ENCODE results near the gene CERS6.

CERS6 gene

DNA sequence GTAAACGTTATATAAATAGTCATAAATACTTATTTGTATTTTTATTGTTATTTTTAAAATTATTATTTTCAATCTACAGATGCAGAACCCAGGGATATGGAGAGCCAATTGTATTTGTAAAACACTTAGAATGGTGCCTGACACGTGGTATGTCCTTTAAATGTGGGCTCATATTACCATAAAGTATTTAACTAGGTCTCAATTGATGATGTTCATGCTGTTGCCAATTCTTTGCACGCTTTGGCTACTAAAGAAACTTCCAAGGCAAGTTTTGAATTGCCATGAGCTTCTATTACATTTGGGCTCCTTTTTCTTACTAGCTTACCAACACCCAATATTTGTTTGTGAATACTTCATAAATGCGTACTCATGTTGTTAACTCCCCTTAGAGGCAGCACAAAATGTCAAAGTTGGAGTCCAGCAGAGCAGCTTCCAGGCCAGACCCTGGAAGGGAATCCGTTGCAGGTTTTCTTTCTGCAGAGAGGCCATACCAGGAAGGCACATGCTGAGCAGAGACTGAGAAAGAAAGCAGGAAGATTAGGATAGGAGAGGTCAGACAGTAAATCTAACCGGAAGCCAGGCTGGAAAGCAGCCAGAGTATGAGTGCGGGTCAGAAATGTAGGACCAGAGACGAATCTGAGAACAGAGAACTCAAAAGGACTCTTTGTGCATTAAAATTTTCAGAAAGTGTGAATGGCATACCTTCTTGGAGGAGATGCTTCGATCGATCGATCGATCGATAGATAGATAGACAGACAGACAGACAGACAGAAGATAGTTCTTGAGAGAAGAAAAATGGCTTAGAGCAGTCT is 342.2 kb downstream of the CERS6 start:
- no peak overlapping the region for H2BK5ac ChIP-seq (ENCODE audit: low read length)
- peak overlapping the region; percentile 70 for H2AFZ ChIP-seq (ENCODE audit: low read length)
- no peaks in the 10 kb centered on the region for H3K27me3 ChIP-seq (ENCODE audit: control insufficient read depth in 3 of 3, insufficient read depth in 3 of 3, low read depth in 1 of 3, low read length in 3 of 3)
- H3K9me3 ChIP-seq (replicated peaks in 1 of 2; ENCODE audit: control insufficient read depth in 2 of 2, insufficient read depth in 1 of 2, low read depth in 1 of 2, low read length in 2 of 2), result no peaks in the 10 kb centered on the region
- no peak overlapping the region for H2AK5ac ChIP-seq (ENCODE audit: low read depth, low read length)
- no peak overlapping the region for H2BK12ac ChIP-seq (ENCODE audit: low read length)
- H4K91ac ChIP-seq (ENCODE audit: low read depth, low read length, poor library complexity), result no peak overlapping the region
- H3K4me1 ChIP-seq (ENCODE audit: control insufficient read depth in 2 of 2, insufficient read depth in 1 of 2, low read depth in 1 of 2, low read length in 2 of 2), result peaks cover 6 to 8% of the 10 kb centered on the region in 2 donors
- H3K9ac ChIP-seq (ENCODE audit: low read depth, low read length, poor library complexity), result no peak overlapping the region
- H2BK120ac ChIP-seq (ENCODE audit: low read depth, low read length), result no peak overlapping the region
- no peaks in the 10 kb centered on the region for H3K36me3 ChIP-seq (replicated peaks in 1 of 2; ENCODE audit: control insufficient read depth in 2 of 2, insufficient read depth in 2 of 2, low read length in 2 of 2)
- H2BK15ac ChIP-seq (ENCODE audit: low read length), result no peak overlapping the region
- H3K27ac ChIP-seq (replicated peaks; ENCODE audit: low read length), result no peak overlapping the region
- H3K18ac ChIP-seq (ENCODE audit: low read length), result no peak overlapping the region
- H3K14ac ChIP-seq (ENCODE audit: low read length), result no peak overlapping the region
- no CpG with 5 or more reads among the region's 13 CpGs for WGBS, 2 donors (ENCODE audit: extremely low coverage in 2 of 2, insufficient read length in 2 of 2, insufficient replicate concordance in 1 of 2)
- H3K4me3 ChIP-seq (ENCODE audit: low read length in 2 of 2), result no peak overlapping the region
- no peak overlapping the region for H3K4ac ChIP-seq (ENCODE audit: low read length)
- H4K8ac ChIP-seq (ENCODE audit: low read depth, low read length), result no peak overlapping the region
- no peak overlapping the region for H3K4me2 ChIP-seq (ENCODE audit: insufficient read depth, low read length, poor library complexity, severe bottlenecking)
- no peak for DNase-seq (ENCODE audit: low spot score)
- no peak overlapping the region for H3K23ac ChIP-seq (ENCODE audit: low read depth, low read length, poor library complexity)
- no peaks in the 10 kb centered on the region for H3K79me1 ChIP-seq (ENCODE audit: low read depth, low read length)

DNA sequence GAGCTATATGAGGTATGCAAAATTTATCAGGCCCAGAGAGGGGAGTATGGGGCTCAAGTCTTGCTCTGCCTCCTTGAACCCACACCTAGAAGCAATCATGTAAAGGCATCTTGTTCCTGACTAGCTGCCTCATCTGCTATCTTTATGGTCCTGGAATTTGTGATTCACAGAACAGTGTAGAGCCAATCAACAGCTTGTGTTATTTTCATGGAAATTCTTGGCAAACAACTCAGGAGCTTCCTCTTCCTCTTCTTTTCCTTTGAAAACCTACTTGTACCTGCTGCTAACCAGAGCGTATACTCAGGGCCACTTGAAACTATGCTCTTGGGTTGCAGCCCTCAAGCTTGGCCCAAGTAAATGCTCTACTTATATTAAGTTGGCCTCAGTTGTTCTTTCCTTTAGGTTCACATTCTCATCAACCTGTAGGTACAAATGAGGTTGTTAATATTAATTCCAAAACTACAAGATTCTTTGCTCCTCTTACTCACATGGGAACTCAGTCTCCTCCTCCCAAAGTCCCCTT is 342.9 kb downstream of the CERS6 start:
- Histone ChIP-seq H2BK5ac (ENCODE audit: low read length) (no peak overlapping the region), H3K27ac (replicated peaks; ENCODE audit: low read length) (no peak overlapping the region)
- DNase-seq (ENCODE audit: low spot score), result no peak

DNA sequence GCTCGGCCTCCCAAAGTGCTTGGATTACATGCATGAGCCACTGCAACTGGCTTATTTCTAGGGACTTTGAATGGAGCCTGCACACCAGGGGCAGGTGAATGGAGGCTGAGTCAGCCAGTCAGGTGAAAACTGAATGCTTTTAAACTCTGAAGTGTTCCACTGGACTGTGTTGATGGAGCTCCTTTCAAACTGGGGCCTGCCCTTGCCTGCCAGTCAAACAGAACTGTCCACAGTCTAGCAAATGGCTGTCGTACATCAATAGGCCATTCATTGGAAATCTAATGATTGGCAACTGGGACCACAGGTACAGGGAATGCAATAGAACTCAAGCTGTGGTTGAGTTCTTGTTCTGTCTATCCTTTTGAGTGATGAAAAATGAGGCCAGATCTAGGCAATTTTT is 345.4 kb downstream of the CERS6 start:
- no peak for DNase-seq (ENCODE audit: low spot score)
- H3K36me3 ChIP-seq (replicated peaks in 1 of 2; ENCODE audit: control insufficient read depth in 2 of 2, insufficient read depth in 2 of 2, low read length in 2 of 2), result no peaks in the 10 kb centered on the region
- H3K4me3 ChIP-seq (ENCODE audit: low read length in 2 of 2), result no peak overlapping the region
- H3K9me3 ChIP-seq (replicated peaks in 1 of 2; ENCODE audit: control insufficient read depth in 2 of 2, insufficient read depth in 1 of 2, low read depth in 1 of 2, low read length in 2 of 2), result no peaks in the 10 kb centered on the region
- H3K14ac ChIP-seq (ENCODE audit: low read length), result no peak overlapping the region
- no peak overlapping the region for H3K18ac ChIP-seq (ENCODE audit: low read length)
- H2BK15ac ChIP-seq (ENCODE audit: low read length), result no peak overlapping the region
- no peak overlapping the region for H2BK120ac ChIP-seq (ENCODE audit: low read depth, low read length)
- no peak overlapping the region for H3K4ac ChIP-seq (ENCODE audit: low read length)
- H3K79me1 ChIP-seq (ENCODE audit: low read depth, low read length), result no peaks in the 10 kb centered on the region
- H3K27ac ChIP-seq (replicated peaks; ENCODE audit: low read length), result no peak overlapping the region
- H2AFZ ChIP-seq (ENCODE audit: low read length), result peak overlapping the region; percentile 6
- WGBS, 2 donors (ENCODE audit: extremely low coverage in 2 of 2, insufficient read length in 2 of 2, insufficient replicate concordance in 1 of 2), result no CpG with 5 or more reads among the region's 2 CpGs
- H3K23ac ChIP-seq (ENCODE audit: low read depth, low read length, poor library complexity), result no peak overlapping the region
- H3K9ac ChIP-seq (ENCODE audit: low read depth, low read length, poor library complexity), result no peak overlapping the region
- no peak overlapping the region for H2AK5ac ChIP-seq (ENCODE audit: low read depth, low read length)
- no peak overlapping the region for H2BK12ac ChIP-seq (ENCODE audit: low read length)
- H3K4me2 ChIP-seq (ENCODE audit: insufficient read depth, low read length, poor library complexity, severe bottlenecking), result no peak overlapping the region
- H3K4me1 ChIP-seq (ENCODE audit: control insufficient read depth in 2 of 2, insufficient read depth in 1 of 2, low read depth in 1 of 2, low read length in 2 of 2), result peaks cover 6 to 8% of the 10 kb centered on the region in 2 donors
- H2BK5ac ChIP-seq (ENCODE audit: low read length), result no peak overlapping the region
- no peaks in the 10 kb centered on the region for H3K27me3 ChIP-seq (ENCODE audit: control insufficient read depth in 3 of 3, insufficient read depth in 3 of 3, low read depth in 1 of 3, low read length in 3 of 3)
- no peak overlapping the region for H4K8ac ChIP-seq (ENCODE audit: low read depth, low read length)
- H4K91ac ChIP-seq (ENCODE audit: low read depth, low read length, poor library complexity), result no peak overlapping the region

More for the DNA sequence above, 342.9 kb downstream of the CERS6 start:
- H3K4me3 ChIP-seq (ENCODE audit: low read length in 2 of 2), result no peak overlapping the region
- no CpG with 5 or more reads among the region's 1 CpG for WGBS, 2 donors (ENCODE audit: extremely low coverage in 2 of 2, insufficient read length in 2 of 2, insufficient replicate concordance in 1 of 2)
- no peak overlapping the region for H4K91ac ChIP-seq (ENCODE audit: low read depth, low read length, poor library complexity)
- no peak overlapping the region for H2AK5ac ChIP-seq (ENCODE audit: low read depth, low read length)
- H3K79me1 ChIP-seq (ENCODE audit: low read depth, low read length), result no peaks in the 10 kb centered on the region
- no peak overlapping the region for H3K14ac ChIP-seq (ENCODE audit: low read length)
- no peak overlapping the region for H3K18ac ChIP-seq (ENCODE audit: low read length)
- H2BK15ac ChIP-seq (ENCODE audit: low read length), result no peak overlapping the region
- H3K9me3 ChIP-seq (replicated peaks in 1 of 2; ENCODE audit: control insufficient read depth in 2 of 2, insufficient read depth in 1 of 2, low read depth in 1 of 2, low read length in 2 of 2), result no peaks in the 10 kb centered on the region
- peaks cover 6 to 8% of the 10 kb centered on the region in 2 donors for H3K4me1 ChIP-seq (ENCODE audit: control insufficient read depth in 2 of 2, insufficient read depth in 1 of 2, low read depth in 1 of 2, low read length in 2 of 2)
- H3K27me3 ChIP-seq (ENCODE audit: control insufficient read depth in 3 of 3, insufficient read depth in 3 of 3, low read depth in 1 of 3, low read length in 3 of 3), result no peaks in the 10 kb centered on the region
- no peak overlapping the region for H3K4ac ChIP-seq (ENCODE audit: low read length)
- H2AFZ ChIP-seq (ENCODE audit: low read length), result peak overlapping the region; percentile 70
- no peak overlapping the region for H3K4me2 ChIP-seq (ENCODE audit: insufficient read depth, low read length, poor library complexity, severe bottlenecking)
- no peak overlapping the region for H4K8ac ChIP-seq (ENCODE audit: low read depth, low read length)
- no peak overlapping the region for H3K9ac ChIP-seq (ENCODE audit: low read depth, low read length, poor library complexity)
- H2BK120ac ChIP-seq (ENCODE audit: low read depth, low read length), result no peak overlapping the region
- H3K36me3 ChIP-seq (replicated peaks in 1 of 2; ENCODE audit: control insufficient read depth in 2 of 2, insufficient read depth in 2 of 2, low read length in 2 of 2), result no peaks in the 10 kb centered on the region
- no peak overlapping the region for H2BK12ac ChIP-seq (ENCODE audit: low read length)
- no peak overlapping the region for H3K23ac ChIP-seq (ENCODE audit: low read depth, low read length, poor library complexity)

- Histone ChIP-seq H3K4me2 (ENCODE audit: insufficient read depth, low read length, poor library complexity, severe bottlenecking) (no peak within 1 kb of the TSS), H3K14ac (ENCODE audit: low read length) (no peak within 1 kb of the TSS), H2AFZ (ENCODE audit: low read length) (peak within 1 kb of the TSS; percentile 52), H2BK15ac (ENCODE audit: low read length) (no peak within 1 kb of the TSS), H3K9ac (ENCODE audit: low read depth, low read length, poor library complexity) (no peak within 1 kb of the TSS), H3K79me1 (ENCODE audit: low read depth, low read length) (no peaks in the 10 kb centered on the region), H3K27me3 (ENCODE audit: control insufficient read depth in 3 of 3, insufficient read depth in 3 of 3, low read depth in 1 of 3, low read length in 3 of 3) (no peaks in the 10 kb centered on the region), H3K23ac (ENCODE audit: low read depth, low read length, poor library complexity) (no peak within 1 kb of the TSS), H3K4me3 (ENCODE audit: low read length in 2 of 2) (no peak within 1 kb of the TSS), H2BK120ac (ENCODE audit: low read depth, low read length) (no peak within 1 kb of the TSS), H2AK5ac (ENCODE audit: low read depth, low read length) (no peak within 1 kb of the TSS), H3K36me3 (replicated peaks in 1 of 2; ENCODE audit: control insufficient read depth in 2 of 2, insufficient read depth in 2 of 2, low read length in 2 of 2) (no peaks in the 10 kb centered on the region), H3K4me1 (ENCODE audit: control insufficient read depth in 2 of 2, insufficient read depth in 1 of 2, low read depth in 1 of 2, low read length in 2 of 2) (peaks cover 6 to 8% of the 10 kb centered on the region in 2 donors), H3K18ac (ENCODE audit: low read length) (no peak within 1 kb of the TSS), H3K4ac (ENCODE audit: low read length) (no peak within 1 kb of the TSS), H4K91ac (ENCODE audit: low read depth, low read length, poor library complexity) (no peak within 1 kb of the TSS), H2BK12ac (ENCODE audit: low read length) (no peak within 1 kb of the TSS), H3K27ac (replicated peaks; ENCODE audit: low read length) (no peak within 1 kb of the TSS), H2BK5ac (ENCODE audit: low read length) (no peak within 1 kb of the TSS), H4K8ac (ENCODE audit: low read depth, low read length) (no peak within 1 kb of the TSS), H3K9me3 (replicated peaks in 1 of 2; ENCODE audit: control insufficient read depth in 2 of 2, insufficient read depth in 1 of 2, low read depth in 1 of 2, low read length in 2 of 2) (no peaks in the 10 kb centered on the region)
- WGBS, 2 donors (ENCODE audit: extremely low coverage in 2 of 2, insufficient read length in 2 of 2, insufficient replicate concordance in 1 of 2), result no CpG with 5 or more reads among the region's 10 CpGs
- DNase-seq (ENCODE audit: low spot score), result no peak
Observed at GRCh38 chr2:168801961-168802858, 346.1 kb downstream of the CERS6 start, which contains the start of gene NOSTRIN. Gene NOSTRIN, plus strand, starts transcription at chr2:168802637. Its CDS starts 10 bp downstream, at chr2:168802647.

All from neuronal stem cell (in vitro differentiated cells).